WTC11 (cell line): Measurements from ENCODE around the gene ASIC1. TPM values are rescaled to one million over a fixed set of nuclear protein-coding genes. Genes with fewer than 3 reads are reported as not detected.

Experiments
- ATAC-seq: fragments of 200-7000 bp; cut with Tn5 transposase; 2 replicates; pipeline ENCODE4 v1.10.0; 2021; ENCODE audit warnings: mild to moderate bottlenecking, moderate library complexity
- CTCF ChIA-PET: fragments of 300-600 bp; sonication (Branson Sonifier 250); formaldehyde crosslinking; loops from one replicate; lab custom pipeline; 2021; ENCODE audit warnings: antibody characterized with exemption; lab: Charles Lee
- POLR2A ChIA-PET: fragments of 350-600 bp; sonication (Branson Sonifier 250); formaldehyde crosslinking; loops from one replicate; lab custom pipeline; 2021; ENCODE audit warnings: antibody characterized with exemption; lab: Charles Lee
- DNase-seq: peaks from one replicate; pipeline ENCODE4 v3.0.0; 2021; ENCODE audit warnings: low spot score
- H3K27ac Mint-ChIP-seq: 2 replicates; pipeline ENCODE4 v1.8.0; 2021; ENCODE audit warnings: mixed read lengths
- H3K27me3 Mint-ChIP-seq: 2 replicates; pipeline ENCODE4 v1.8.0; 2021; ENCODE audit warnings: low read depth, mild to moderate bottlenecking, moderate library complexity, mixed read lengths
- H3K36me3 Mint-ChIP-seq: 2 replicates; pipeline ENCODE4 v1.8.0; 2021; ENCODE audit warnings: mixed read lengths
- H3K4me1 Mint-ChIP-seq: 2 replicates; pipeline ENCODE4 v1.8.0; 2022; ENCODE audit warnings: mixed read lengths
- H3K4me3 Mint-ChIP-seq: 2 replicates; pipeline ENCODE4 v1.8.0; 2021; ENCODE audit warnings: mild to moderate bottlenecking, moderate library complexity, mixed read lengths
- H3K9me3 Mint-ChIP-seq: 2 replicates; pipeline ENCODE4 v1.8.0; 2021; ENCODE audit warnings: mixed read lengths
- ARID4B ChIP-seq: sonication (generic); formaldehyde crosslinking; IDR thresholded peaks from 2 replicates; pipeline ENCODE4 v1.8.0; 2023; ENCODE audit warnings: missing genetic modification reagents, mild to moderate bottlenecking, borderline replicate concordance
- E2F1 ChIP-seq: sonication (generic); formaldehyde crosslinking; IDR thresholded peaks from 2 replicates; pipeline ENCODE4 v1.8.0; 2022; ENCODE audit warnings: mild to moderate bottlenecking, missing genetic modification reagents
- FOXJ3 ChIP-seq: sonication (generic); formaldehyde crosslinking; IDR thresholded peaks from 2 replicates; pipeline ENCODE4 v1.9.0; 2021; ENCODE audit warnings: missing genetic modification reagents, mild to moderate bottlenecking, borderline replicate concordance
- GTF2I ChIP-seq: fragments of 250-450 bp; sonication (Bioruptor Pico); conservative IDR thresholded peaks from 2 replicates; pipeline ENCODE4 v1.4.0; 2021; ENCODE audit warnings: mild to moderate bottlenecking
- HMGXB4 ChIP-seq: sonication (generic); formaldehyde crosslinking; IDR thresholded peaks from 2 replicates; pipeline ENCODE4 v1.8.1; 2023; ENCODE audit warnings: mild to moderate bottlenecking, moderate library complexity, missing genetic modification reagents
- JUN ChIP-seq: sonication (generic); formaldehyde crosslinking; IDR thresholded peaks from 2 replicates; pipeline ENCODE4 v1.8.0; 2023; ENCODE audit warnings: mild to moderate bottlenecking, missing genetic modification reagents
- NFYB ChIP-seq: sonication (generic); formaldehyde crosslinking; conservative IDR thresholded peaks from 2 replicates; pipeline ENCODE4 v1.8.0; 2022; ENCODE audit warnings: low read depth, missing genetic modification reagents
- NR1H2 ChIP-seq: sonication (generic); formaldehyde crosslinking; IDR thresholded peaks from 2 replicates; pipeline ENCODE4 v1.9.0; 2021; ENCODE audit warnings: mild to moderate bottlenecking, moderate library complexity, missing genetic modification reagents
- NR2C2 ChIP-seq: sonication (generic); formaldehyde crosslinking; IDR thresholded peaks from 2 replicates; pipeline ENCODE4 v1.8.0; 2022; ENCODE audit warnings: mild to moderate bottlenecking, missing genetic modification reagents
- PRRX2 ChIP-seq: fragments of 250-450 bp; sonication (Bioruptor Pico); IDR thresholded peaks from 2 replicates; pipeline ENCODE4 v1.8.0; 2021; ENCODE audit warnings: mild to moderate bottlenecking
- TEAD1 ChIP-seq: sonication (generic); formaldehyde crosslinking; IDR thresholded peaks from 2 replicates; pipeline ENCODE4 v1.8.0; 2022; ENCODE audit warnings: mild to moderate bottlenecking, missing genetic modification reagents
- TEAD4 ChIP-seq: sonication (generic); formaldehyde crosslinking; IDR thresholded peaks from 2 replicates; pipeline ENCODE4 v1.8.0; 2022; ENCODE audit warnings: mild to moderate bottlenecking, missing genetic modification reagents
- TP53 ChIP-seq: sonication (generic); formaldehyde crosslinking; IDR thresholded peaks from 2 replicates; pipeline ENCODE4 v1.8.1; 2023; ENCODE audit warnings: mild to moderate bottlenecking, missing genetic modification reagents
- ZNF138 ChIP-seq: sonication (generic); formaldehyde crosslinking; conservative IDR thresholded peaks from 2 replicates; pipeline ENCODE4 v1.8.1; 2022; ENCODE audit warnings: mild to moderate bottlenecking, moderate library complexity, missing genetic modification reagents
- ZNF219 ChIP-seq: sonication (generic); formaldehyde crosslinking; IDR thresholded peaks from 2 replicates; pipeline ENCODE4 v1.8.0; 2023; ENCODE audit warnings: missing genetic modification reagents, mild to moderate bottlenecking, borderline replicate concordance
- ZNF232 ChIP-seq: sonication (generic); formaldehyde crosslinking; IDR thresholded peaks from 2 replicates; pipeline ENCODE4 v1.8.0; 2022; ENCODE audit warnings: mild to moderate bottlenecking, missing genetic modification reagents
- ZNF396 ChIP-seq: fragments of 250-450 bp; sonication (Bioruptor Pico); IDR thresholded peaks from 2 replicates; pipeline ENCODE4 v1.8.0; 2021; ENCODE audit warnings: mild to moderate bottlenecking, moderate library complexity, borderline replicate concordance
- ZNF416 ChIP-seq: fragments of 250-450 bp; sonication (Bioruptor Pico); IDR thresholded peaks from 2 replicates; pipeline ENCODE4 v1.9.0; 2021; ENCODE audit warnings: mild to moderate bottlenecking, inconsistent platforms
- ZNF423 ChIP-seq: fragments of 250-450 bp; sonication (Bioruptor Pico); IDR thresholded peaks from 2 replicates; pipeline ENCODE4 v2.1.2; 2022; ENCODE audit warnings: mild to moderate bottlenecking, moderate library complexity
- ZNF671 ChIP-seq: fragments of 250-450 bp; sonication (Bioruptor Pico); IDR thresholded peaks from 2 replicates; pipeline ENCODE4 v1.8.0; 2021; ENCODE audit warnings: mild to moderate bottlenecking
- total RNA-seq: library from RNA; stranded (reverse); gene quantifications from 3 replicates; pipeline ENCODE4 v1.2.3, GENCODE V29; 2021
- TF ChIP-seq, protein P1 (sequence below): sonication (generic); formaldehyde crosslinking; IDR thresholded peaks from 2 replicates; pipeline ENCODE4 v1.8.1; 2022; ENCODE audit warnings: low read depth, missing genetic modification reagents, borderline replicate concordance

Gene ASIC1
- total RNA-seq, 1 experiment from 2014 or later: 4.9 TPM

- no peaks in the 10 kb centered on the region for H3K36me3 Mint-ChIP-seq
- H3K27me3 Mint-ChIP-seq: peaks cover 32% of the 10 kb centered on the region
- ChIA-PET CTCF (no interaction called here), POLR2A (no interaction called here)
- H3K9me3 Mint-ChIP-seq: no peaks in the 10 kb centered on the region
- H3K4me3 Mint-ChIP-seq: no peak overlapping the region
- ATAC-seq (no peak), DNase-seq (no peak)
- TF ChIP-seq ZNF219 (CRISPR knock-in tag) (no peak), ZNF396 (CRISPR knock-in tag) (no peak), ZNF138 (CRISPR knock-in tag) (no peak), ZNF671 (CRISPR knock-in tag) (no peak), ARID4B (CRISPR knock-in tag) (no peak), NR1H2 (CRISPR knock-in tag) (no peak), JUN (CRISPR knock-in tag) (no peak), FOXJ3 (no peak)
- H3K27ac Mint-ChIP-seq: no peak overlapping the region
- H3K4me1 Mint-ChIP-seq: peaks cover 13% of the 10 kb centered on the region
Observed at GRCh38 chr12:50078281-50078680, 20.9 kb downstream of the ASIC1 start.

- no peak overlapping the region for H3K27ac Mint-ChIP-seq
- H3K27me3 Mint-ChIP-seq: peaks cover 32% of the 10 kb centered on the region
- peaks cover 19% of the 10 kb centered on the region for H3K4me1 Mint-ChIP-seq
- TF ChIP-seq NFYB (CRISPR knock-in tag) (no peak), ZNF423 (CRISPR knock-in tag) (no peak), ZNF232 (CRISPR knock-in tag) (no peak), ARID4B (CRISPR knock-in tag) (no peak), TP53 (CRISPR knock-in tag) (no peak), ZNF671 (CRISPR knock-in tag) (no peak), HMGXB4 (CRISPR knock-in tag) (no peak), TEAD1 (CRISPR knock-in tag) (no peak), E2F1 (CRISPR knock-in tag) (no peak), PRRX2 (CRISPR knock-in tag) (no peak), GTF2I (CRISPR knock-in tag) (no peak), ZNF416 (no peak), NR2C2 (no peak), TEAD4 (no peak)
- TF ChIP-seq, protein P1, sequence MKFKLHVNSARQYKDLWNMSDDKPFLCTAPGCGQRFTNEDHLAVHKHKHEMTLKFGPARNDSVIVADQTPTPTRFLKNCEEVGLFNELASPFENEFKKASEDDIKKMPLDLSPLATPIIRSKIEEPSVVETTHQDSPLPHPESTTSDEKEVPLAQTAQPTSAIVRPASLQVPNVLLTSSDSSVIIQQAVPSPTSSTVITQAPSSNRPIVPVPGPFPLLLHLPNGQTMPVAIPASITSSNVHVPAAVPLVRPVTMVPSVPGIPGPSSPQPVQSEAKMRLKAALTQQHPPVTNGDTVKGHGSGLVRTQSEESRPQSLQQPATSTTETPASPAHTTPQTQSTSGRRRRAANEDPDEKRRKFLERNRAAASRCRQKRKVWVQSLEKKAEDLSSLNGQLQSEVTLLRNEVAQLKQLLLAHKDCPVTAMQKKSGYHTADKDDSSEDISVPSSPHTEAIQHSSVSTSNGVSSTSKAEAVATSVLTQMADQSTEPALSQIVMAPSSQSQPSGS (CRISPR knock-in tag): no peak
- no peak overlapping the region for H3K4me3 Mint-ChIP-seq
- no peaks in the 10 kb centered on the region for H3K36me3 Mint-ChIP-seq
- ATAC-seq (no peak), DNase-seq (no peak)
- no peaks in the 10 kb centered on the region for H3K9me3 Mint-ChIP-seq
- POLR2A ChIA-PET: interaction anchor here (0.5 to 0.6 kb wide), 2 partner anchors 181 to 353 kb away, joined by 3 read pairs; no protein-coding TSS in a partner anchor
- CTCF ChIA-PET: interaction anchor here (0.7 to 1.0 kb wide), 2 partner anchors 9 to 32 kb away, joined by 3 to 4 read pairs; partner anchors contain the start of gene COX14
Observed at GRCh38 chr12:50079771-50080170, 22.4 kb downstream of the ASIC1 start.
